ENCODE data around the gene SLC38A11. TPM values are rescaled to one million over a fixed set of nuclear protein-coding genes. Genes with fewer than 3 reads are reported as not detected.

Gene SLC38A11
- polyA plus RNA-seq, 1 donor from 2014 or later = 0.60 TPM

DNA sequence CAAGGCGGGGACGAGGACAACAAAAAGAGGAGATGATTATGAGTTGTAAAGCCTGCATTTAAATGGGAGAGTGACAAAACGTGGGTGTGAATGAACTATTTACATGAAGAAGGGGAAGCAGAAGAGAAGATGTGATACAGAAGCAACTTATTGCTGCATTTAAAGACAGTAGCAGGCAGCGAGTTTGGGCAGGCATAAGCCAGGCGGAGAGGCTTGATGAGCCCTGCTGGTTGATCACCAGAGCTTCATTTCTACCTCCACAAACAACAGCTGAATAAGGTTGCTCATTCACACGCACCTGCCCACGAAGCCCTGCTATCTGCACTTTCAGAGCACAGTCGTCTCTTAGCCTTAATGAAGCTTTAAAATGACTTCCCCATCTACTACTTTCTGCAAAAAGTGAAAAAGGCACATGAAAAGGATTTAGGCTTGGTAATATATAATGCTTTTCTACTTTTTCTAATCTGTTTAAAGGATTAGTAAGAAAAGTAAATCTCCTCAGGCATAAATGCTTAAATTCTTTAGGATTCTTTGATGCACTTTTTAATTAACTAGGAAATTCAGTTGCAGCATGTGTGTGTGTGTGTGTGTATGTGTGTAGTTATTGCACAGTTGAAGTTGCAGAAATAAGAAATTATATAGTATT is 3.1 kb downstream of the SLC38A11 start:
- Mint-ChIP-seq H3K9me3 (peaks cover 0 to 3% (median 0%) of the 10 kb centered on the region in 3 donors), H3K4me1 (peaks cover 4 to 14% (median 11%) of the 10 kb centered on the region in 3 donors), H3K27me3 (peaks cover 9% of the 10 kb centered on the region), H3K36me3 (peaks cover 6% of the 10 kb centered on the region), H3K4me3 (peak overlapping the region in 2 of 4 donors; percentile 23 to 53), H3K27ac (no peak overlapping the region)

GRCh38 chr2:164948540-164948939 is 6.8 kb downstream of the SLC38A11 start:
- H3K36me3 Mint-ChIP-seq = peaks cover 5% of the 10 kb centered on the region
- peaks cover 6% of the 10 kb centered on the region for H3K27me3 Mint-ChIP-seq
- peaks cover 0 to 3% (median 2%) of the 10 kb centered on the region in 3 donors for H3K9me3 Mint-ChIP-seq
- no peak overlapping the region for H3K27ac Mint-ChIP-seq
- peaks cover 4 to 12% (median 5%) of the 10 kb centered on the region in 3 donors for H3K4me1 Mint-ChIP-seq
- H3K4me3 Mint-ChIP-seq = no peak overlapping the region

DNA sequence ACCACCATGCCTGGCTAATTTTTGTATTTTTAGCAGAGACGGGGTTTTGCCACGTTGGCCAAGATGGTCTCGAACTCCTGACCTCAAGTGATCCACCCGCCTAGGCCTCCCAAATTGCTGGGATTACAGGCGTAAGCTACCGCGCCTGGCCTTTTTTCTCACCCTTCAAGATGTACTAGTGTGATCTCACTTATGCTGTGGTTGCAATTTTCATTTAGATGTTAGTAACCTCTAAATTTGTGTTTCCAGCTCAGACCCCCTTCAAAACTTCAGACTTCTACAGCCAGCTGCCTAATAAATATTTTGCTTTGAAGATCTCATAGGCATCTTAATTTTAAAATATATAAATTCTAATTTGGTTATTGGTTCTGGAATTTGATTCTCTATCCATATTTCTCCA is 8.0 kb downstream of the SLC38A11 start:
- Mint-ChIP-seq H3K9me3 (peaks cover 0 to 3% (median 2%) of the 10 kb centered on the region in 3 donors), H3K27ac (no peak overlapping the region), H3K4me1 (peaks cover 4 to 12% (median 5%) of the 10 kb centered on the region in 3 donors), H3K36me3 (peaks cover 6% of the 10 kb centered on the region), H3K4me3 (no peak overlapping the region), H3K27me3 (peaks cover 4% of the 10 kb centered on the region)

DNA sequence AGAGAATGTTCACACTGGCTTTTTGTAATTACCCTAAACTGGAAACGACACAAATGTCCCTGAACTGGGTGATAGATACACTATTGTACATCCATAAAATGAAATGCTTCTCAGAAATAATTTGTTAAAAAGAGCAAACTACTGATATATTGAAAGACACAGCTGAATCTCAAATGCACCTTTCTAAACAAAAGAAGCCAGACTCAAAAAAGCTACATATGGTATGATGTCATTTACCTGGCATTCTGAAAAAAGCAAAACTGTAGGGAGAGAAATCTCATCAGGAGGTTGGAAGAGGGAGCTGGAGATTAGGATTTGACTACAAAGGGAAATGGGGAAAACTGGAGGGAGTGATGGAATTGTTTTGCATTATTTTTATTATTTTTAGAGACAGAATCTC is 12.0 kb downstream of the SLC38A11 start:
- H3K4me3 Mint-ChIP-seq = no peak overlapping the region
- peak overlapping the region in 1 of 3 donors; percentile 53 for H3K27ac Mint-ChIP-seq
- H3K36me3 Mint-ChIP-seq = peaks cover 4% of the 10 kb centered on the region
- no peaks in the 10 kb centered on the region for H3K27me3 Mint-ChIP-seq
- H3K9me3 Mint-ChIP-seq = peaks cover 0 to 2% (median 0%) of the 10 kb centered on the region in 3 donors
- H3K4me1 Mint-ChIP-seq = peaks cover 0 to 2% (median 0%) of the 10 kb centered on the region in 3 donors

DNA sequence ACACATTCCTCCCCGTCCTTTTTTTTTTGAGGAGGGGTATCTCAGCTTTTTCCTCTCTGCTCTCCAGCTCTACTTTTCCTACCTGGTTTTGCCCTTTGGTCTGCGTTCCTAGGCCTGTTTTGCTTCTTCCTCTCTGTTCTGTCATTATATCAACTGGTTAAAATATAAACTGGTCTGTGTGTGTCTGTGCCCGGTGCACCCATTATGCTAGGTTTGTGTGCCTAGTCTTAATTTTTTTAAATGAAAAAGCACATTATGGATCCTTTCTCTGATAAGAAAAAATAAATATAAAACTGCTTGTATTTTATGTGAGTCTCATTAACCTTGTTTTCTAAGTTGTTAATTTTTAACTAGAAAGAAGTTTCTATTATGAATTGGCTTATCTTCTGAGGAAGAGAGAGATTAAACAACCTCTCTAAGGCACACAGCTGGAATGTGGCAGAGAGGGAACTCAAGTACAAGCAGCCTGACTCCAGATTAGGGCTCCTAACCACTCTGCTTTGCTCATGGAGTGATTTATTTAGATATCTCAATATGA is 17.4 kb downstream of the SLC38A11 start:
- no peaks in the 10 kb centered on the region for H3K27me3 Mint-ChIP-seq
- H3K9me3 Mint-ChIP-seq = no peaks in the 10 kb centered on the region
- peaks cover 3 to 21% (median 10%) of the 10 kb centered on the region in 3 donors for H3K4me1 Mint-ChIP-seq
- H3K27ac Mint-ChIP-seq = no peak overlapping the region
- no peaks in the 10 kb centered on the region for H3K36me3 Mint-ChIP-seq
- H3K4me3 Mint-ChIP-seq = peak overlapping the region in 1 of 4 donors; percentile 24

DNA sequence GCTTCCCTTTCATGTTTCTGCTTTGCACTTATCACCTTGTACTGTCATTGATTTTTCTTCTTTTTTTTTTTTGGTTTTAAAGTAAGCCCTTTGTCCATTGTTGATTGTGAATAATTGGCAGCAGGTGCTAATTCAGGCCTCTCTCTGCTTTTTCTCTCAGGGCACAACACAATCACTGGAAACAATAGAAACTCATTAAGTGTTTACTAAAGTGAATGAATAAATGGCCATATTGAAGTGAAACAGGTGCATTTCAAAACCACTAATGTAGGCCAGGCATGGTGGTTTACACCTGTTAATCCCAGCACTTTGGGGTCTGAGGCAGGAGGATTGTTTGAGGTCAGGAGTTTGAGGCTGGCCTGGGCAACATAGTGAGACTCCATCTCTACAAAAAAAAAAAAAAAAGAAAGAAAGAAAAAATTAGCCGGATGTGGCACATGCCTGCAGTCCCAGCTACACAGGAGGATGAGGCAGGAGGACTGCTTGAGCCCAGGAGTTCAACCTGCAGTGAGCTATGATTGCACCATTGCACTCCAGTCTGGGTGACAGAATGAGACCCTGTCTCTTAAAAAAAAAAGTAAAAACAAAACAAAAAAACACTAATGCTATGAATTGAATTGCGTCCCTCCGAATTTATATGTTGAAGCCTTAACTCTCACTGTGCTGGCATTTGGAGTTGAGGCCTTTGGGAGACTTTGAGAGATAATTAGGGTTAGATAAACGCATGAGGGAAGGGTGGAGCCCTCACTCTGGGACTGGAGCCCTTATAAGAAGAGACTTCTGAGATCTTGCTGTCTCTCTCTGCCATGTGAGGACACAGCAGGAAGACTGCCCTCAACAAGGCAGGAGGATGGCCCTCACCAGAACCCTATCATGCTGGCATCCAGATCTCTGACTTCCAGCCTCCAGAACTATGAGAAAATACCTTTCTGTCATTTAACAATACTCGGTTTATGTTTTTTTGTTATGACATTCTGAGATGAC is 19.9 kb downstream of the SLC38A11 start:
- H3K4me1 Mint-ChIP-seq = peaks cover 7 to 29% (median 12%) of the 10 kb centered on the region in 3 donors
- H3K4me3 Mint-ChIP-seq = no peak overlapping the region
- no peaks in the 10 kb centered on the region for H3K36me3 Mint-ChIP-seq
- H3K27ac Mint-ChIP-seq = peak overlapping the region in 1 of 3 donors; percentile 85
- H3K9me3 Mint-ChIP-seq = no peaks in the 10 kb centered on the region
- no peaks in the 10 kb centered on the region for H3K27me3 Mint-ChIP-seq

- Mint-ChIP-seq H3K4me1 (peaks cover 7 to 29% (median 12%) of the 10 kb centered on the region in 3 donors), H3K36me3 (peaks cover 3% of the 10 kb centered on the region), H3K27ac (peak overlapping the region in 1 of 3 donors; percentile 85), H3K4me3 (no peak overlapping the region), H3K27me3 (no peaks in the 10 kb centered on the region), H3K9me3 (peaks cover 0 to 3% (median 3%) of the 10 kb centered on the region in 3 donors)
Observed at GRCh38 chr2:164934401-164935117, 20.8 kb downstream of the SLC38A11 start.

GRCh38 chr2:164933671-164934189 is 21.6 kb downstream of the SLC38A11 start:
- Mint-ChIP-seq H3K27ac (peak overlapping the region in 1 of 3 donors; percentile 81), H3K36me3 (peaks cover 3% of the 10 kb centered on the region), H3K4me3 (peak overlapping the region in 1 of 4 donors; percentile 21), H3K9me3 (peaks cover 0 to 3% (median 3%) of the 10 kb centered on the region in 3 donors), H3K27me3 (no peaks in the 10 kb centered on the region), H3K4me1 (peaks cover 7 to 29% (median 12%) of the 10 kb centered on the region in 3 donors)

GRCh38 chr2:164932377-164932776 is 22.9 kb downstream of the SLC38A11 start:
- Mint-ChIP-seq H3K4me3 (peak overlapping the region in 1 of 4 donors; percentile 1), H3K27ac (no peak overlapping the region), H3K9me3 (peaks cover 0 to 3% (median 3%) of the 10 kb centered on the region in 3 donors), H3K36me3 (peaks cover 3% of the 10 kb centered on the region), H3K27me3 (no peaks in the 10 kb centered on the region), H3K4me1 (peaks cover 8 to 24% (median 9%) of the 10 kb centered on the region in 3 donors)

GRCh38 chr2:164928101-164928673 is 27.1 kb downstream of the SLC38A11 start:
- no peak overlapping the region for H3K4me3 Mint-ChIP-seq
- H3K9me3 Mint-ChIP-seq = peaks cover 0 to 3% (median 3%) of the 10 kb centered on the region in 3 donors
- no peaks in the 10 kb centered on the region for H3K27me3 Mint-ChIP-seq
- H3K36me3 Mint-ChIP-seq = peaks cover 4% of the 10 kb centered on the region
- H3K4me1 Mint-ChIP-seq = peaks cover 2 to 10% (median 6%) of the 10 kb centered on the region in 3 donors
- H3K27ac Mint-ChIP-seq = no peak overlapping the region

GRCh38 chr2:164922134-164922533 is 33.2 kb downstream of the SLC38A11 start:
- Mint-ChIP-seq H3K4me3 (no peak overlapping the region), H3K27me3 (no peaks in the 10 kb centered on the region), H3K4me1 (peaks cover 3 to 5% (median 5%) of the 10 kb centered on the region in 3 donors), H3K27ac (no peak overlapping the region), H3K9me3 (no peaks in the 10 kb centered on the region), H3K36me3 (peaks cover 1% of the 10 kb centered on the region)

DNA sequence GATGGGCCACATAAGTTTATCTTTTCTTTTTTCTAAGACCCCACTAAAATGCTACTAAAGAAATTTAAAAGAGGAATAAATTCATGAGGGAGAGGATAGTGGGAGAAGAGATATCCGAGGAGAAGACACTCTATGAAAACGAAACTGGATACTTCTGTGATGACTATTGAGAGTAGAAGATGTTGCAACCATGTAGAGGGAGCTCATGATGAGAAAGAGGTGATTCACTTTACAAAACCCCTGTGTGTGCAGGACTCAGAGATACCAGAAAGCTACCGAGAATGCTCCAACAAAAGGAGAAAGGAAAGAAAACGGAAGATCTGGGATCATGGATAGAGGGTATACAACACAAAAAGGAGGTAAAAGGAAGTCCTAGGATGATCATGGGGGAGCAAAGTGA is 34.9 kb downstream of the SLC38A11 start:
- Mint-ChIP-seq H3K27me3 (no peaks in the 10 kb centered on the region), H3K27ac (no peak overlapping the region), H3K4me1 (peaks cover 3 to 5% (median 5%) of the 10 kb centered on the region in 3 donors), H3K4me3 (peak overlapping the region in 2 of 4 donors; percentile 59 to 63), H3K36me3 (no peaks in the 10 kb centered on the region), H3K9me3 (no peaks in the 10 kb centered on the region)

DNA sequence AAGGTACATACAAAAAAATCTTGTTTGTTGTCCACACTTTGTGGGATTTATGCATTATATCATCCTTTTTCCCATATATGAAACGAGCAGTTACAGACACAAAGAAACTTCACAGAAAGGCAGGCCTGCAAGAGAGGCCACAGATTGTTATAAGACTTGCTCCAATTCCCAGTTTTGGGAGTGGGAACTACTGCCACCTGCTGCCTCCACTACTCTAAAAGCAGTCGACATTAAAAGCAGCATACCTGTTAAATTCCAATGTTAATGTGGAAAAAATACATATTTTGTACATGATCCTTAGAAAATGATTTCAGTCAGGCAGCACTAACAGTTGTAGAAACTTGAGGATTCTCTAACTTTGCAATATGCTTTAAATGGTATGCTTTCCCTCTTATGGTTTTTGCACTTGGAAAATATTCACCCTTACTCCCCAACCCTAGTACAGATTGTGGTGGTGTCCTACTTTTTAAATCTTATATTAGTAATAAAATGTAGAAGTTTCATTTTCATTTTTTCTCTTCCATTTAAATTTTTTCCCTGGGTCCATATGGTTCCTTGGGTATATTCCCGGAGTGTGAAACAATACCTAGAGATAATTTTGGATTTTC is 37.9 kb downstream of the SLC38A11 start:
- H3K27ac Mint-ChIP-seq = peak overlapping the region in 1 of 3 donors; percentile 31
- H3K4me3 Mint-ChIP-seq = no peak overlapping the region
- H3K36me3 Mint-ChIP-seq = no peaks in the 10 kb centered on the region
- no peaks in the 10 kb centered on the region for H3K9me3 Mint-ChIP-seq
- peaks cover 7 to 17% (median 16%) of the 10 kb centered on the region in 3 donors for H3K4me1 Mint-ChIP-seq
- no peaks in the 10 kb centered on the region for H3K27me3 Mint-ChIP-seq

Measured in IgD-negative memory B cell (primary cell).